ENCODE data around the gene DNAJC5.
"Not testable (repeated sequence)": the region's sequence is repeated elsewhere in the genome, so short reads cannot be mapped to it uniquely, and the experiment has no call there.

DNA sequence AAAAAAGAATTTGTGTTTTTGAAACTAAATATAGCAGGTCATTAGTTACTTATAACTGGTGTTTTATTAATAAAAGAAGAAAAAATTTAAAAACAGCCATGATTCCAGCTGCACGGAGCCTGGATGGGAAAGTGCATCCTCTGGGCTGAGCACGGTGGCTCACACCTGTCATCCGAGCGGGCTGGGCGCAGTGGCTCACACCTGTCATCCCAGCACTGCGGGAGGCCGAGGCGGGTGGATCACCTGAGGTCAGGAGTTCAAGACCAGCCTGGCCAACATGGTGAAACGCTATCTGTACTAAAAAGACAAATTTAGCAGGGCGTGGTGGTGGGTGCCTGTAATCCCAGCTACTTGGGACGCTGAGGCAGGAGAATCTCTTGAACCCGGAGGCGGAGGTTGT lies 14.0 kb upstream of the DNAJC5 start:
- TF ChIP-seq, protein P1, sequence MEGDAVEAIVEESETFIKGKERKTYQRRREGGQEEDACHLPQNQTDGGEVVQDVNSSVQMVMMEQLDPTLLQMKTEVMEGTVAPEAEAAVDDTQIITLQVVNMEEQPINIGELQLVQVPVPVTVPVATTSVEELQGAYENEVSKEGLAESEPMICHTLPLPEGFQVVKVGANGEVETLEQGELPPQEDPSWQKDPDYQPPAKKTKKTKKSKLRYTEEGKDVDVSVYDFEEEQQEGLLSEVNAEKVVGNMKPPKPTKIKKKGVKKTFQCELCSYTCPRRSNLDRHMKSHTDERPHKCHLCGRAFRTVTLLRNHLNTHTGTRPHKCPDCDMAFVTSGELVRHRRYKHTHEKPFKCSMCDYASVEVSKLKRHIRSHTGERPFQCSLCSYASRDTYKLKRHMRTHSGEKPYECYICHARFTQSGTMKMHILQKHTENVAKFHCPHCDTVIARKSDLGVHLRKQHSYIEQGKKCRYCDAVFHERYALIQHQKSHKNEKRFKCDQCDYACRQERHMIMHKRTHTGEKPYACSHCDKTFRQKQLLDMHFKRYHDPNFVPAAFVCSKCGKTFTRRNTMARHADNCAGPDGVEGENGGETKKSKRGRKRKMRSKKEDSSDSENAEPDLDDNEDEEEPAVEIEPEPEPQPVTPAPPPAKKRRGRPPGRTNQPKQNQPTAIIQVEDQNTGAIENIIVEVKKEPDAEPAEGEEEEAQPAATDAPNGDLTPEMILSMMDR (IDR thresholded peaks at IDR 0.05), result not testable (repeated sequence)
- not testable (repeated sequence) for TF ChIP-seq EZH2 (IDR thresholded peaks at IDR 0.05; ENCODE audit: borderline replicate concordance, insufficient read depth, low read depth, low read length, poor library complexity, severe bottlenecking)

Data from B cell (primary cell).